Activated T-cell treated with anti-CD3 and anti-CD28 coated beads, Interleukin-2, amount 50 U/mL, for 48 hours (primary cell): Measurements from ENCODE around the gene RAD9A.
"Not testable (repeated sequence)": the region's sequence is repeated elsewhere in the genome, so short reads cannot be mapped to it uniquely, and the experiment has no call there.

Source experiments
- DNase-seq, 2 experiments: peaks; one replicate each; pipeline ENCODE4 v3.0.0-alpha.2; 2020

RAD9A gene

GRCh38 chr11:67410984-67411784 is 19.4 kb downstream of the RAD9A start:
- DNase-seq, result no peak

- DNase-seq, result peak in 1 of 2 experiments; percentile 33
These were observed 20.0 kb downstream of the RAD9A start for GRCh38 chr11:67411785-67412152.

- peak in 1 of 2 experiments; percentile 24 for DNase-seq
These were observed 20.9 kb downstream of the RAD9A start for GRCh38 chr11:67412495-67413179.

- peak in 1 of 2 experiments; percentile 25 for DNase-seq
These were observed 21.6 kb downstream of the RAD9A start for GRCh38 chr11:67413266-67413849.

- peak in 1 of 2 experiments; percentile 41 for DNase-seq
These were observed 23.9 kb downstream of the RAD9A start, which contains the start of gene CARNS1 for GRCh38 chr11:67415501-67416304. Gene CARNS1 (plus strand): TSS chr11:67415678. CDS start chr11:67416200, 522 bp downstream.

- peak in 1 of 2 experiments; percentile 62 for DNase-seq
These were observed 24.9 kb downstream of the RAD9A start for GRCh38 chr11:67416416-67417335.

GRCh38 chr11:67417425-67417824 is 25.6 kb downstream of the RAD9A start:
- no peak for DNase-seq

- DNase-seq, result peak; percentile 53 to 59
These were observed 26.9 kb downstream of the RAD9A start for GRCh38 chr11:67418476-67419281.

GRCh38 chr11:67419325-67420049 is 27.7 kb downstream of the RAD9A start:
- peak in 1 of 2 experiments; percentile 41 for DNase-seq

GRCh38 chr11:67420147-67420645 is 28.4 kb downstream of the RAD9A start:
- peak; percentile 58 to 65 for DNase-seq

GRCh38 chr11:67420646-67421429 is 29.1 kb downstream of the RAD9A start:
- DNase-seq, result peak; percentile 99 to 100

- no peak for DNase-seq
These were observed 29.7 kb downstream of the RAD9A start for GRCh38 chr11:67421430-67422031.

GRCh38 chr11:67422891-67423290 is 31.1 kb downstream of the RAD9A start:
- no peak for DNase-seq

GRCh38 chr11:67423466-67423865 is 31.7 kb downstream of the RAD9A start:
- no peak for DNase-seq

GRCh38 chr11:67423891-67424613 is 32.3 kb downstream of the RAD9A start:
- no peak for DNase-seq

GRCh38 chr11:67427364-67427859 is 35.6 kb downstream of the RAD9A start:
- DNase-seq, result not testable (repeated sequence)
